Nucleus accumbens (tissue), 56 donors: ENCODE data around the gene ELP5.

Experiments
- DNase-seq, 56 donors: peaks; one replicate each; lab custom pipeline; 2025; lab: John Stamatoyannopoulos, UW

Gene ELP5

DNA sequence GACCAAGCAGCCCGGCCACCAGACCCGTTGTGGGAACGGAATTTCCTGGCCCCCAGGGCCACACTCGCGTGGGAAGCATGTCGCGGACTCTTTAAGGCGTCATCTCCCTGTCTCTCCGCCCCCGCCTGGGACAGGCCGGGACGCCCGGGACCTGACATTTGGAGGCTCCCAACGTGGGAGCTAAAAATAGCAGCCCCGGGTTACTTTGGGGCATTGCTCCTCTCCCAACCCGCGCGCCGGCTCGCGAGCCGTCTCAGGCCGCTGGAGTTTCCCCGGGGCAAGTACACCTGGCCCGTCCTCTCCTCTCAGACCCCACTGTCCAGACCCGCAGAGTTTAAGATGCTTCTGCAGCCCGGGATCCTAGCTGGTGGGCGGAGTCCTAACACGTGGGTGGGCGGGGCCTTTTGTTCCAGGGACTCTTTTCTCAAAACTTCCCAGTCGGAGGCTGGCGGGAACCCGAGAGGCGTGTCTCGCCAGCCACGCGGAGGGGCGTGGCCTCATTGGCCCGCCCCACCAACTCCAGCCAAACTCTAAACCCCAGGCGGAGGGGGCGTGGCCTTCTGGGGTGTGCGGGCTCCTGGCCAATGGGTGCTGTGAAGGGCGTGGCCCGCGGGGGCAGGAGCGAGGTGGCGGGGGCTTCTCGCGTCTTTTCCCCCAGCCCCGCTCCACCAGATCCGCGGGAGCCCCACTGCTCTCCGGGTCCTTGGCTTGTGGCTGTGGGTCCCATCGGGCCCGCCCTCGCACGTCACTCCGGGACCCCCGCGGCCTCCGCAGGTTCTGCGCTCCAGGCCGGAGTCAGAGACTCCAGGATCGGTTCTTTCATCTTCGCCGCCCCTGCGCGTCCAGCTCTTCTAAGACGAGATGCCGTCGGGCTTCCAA is 29.3 kb downstream of the ELP5 start, which contains the start of gene SLC2A4:
Gene SLC2A4 (plus strand): TSS at position 645 of the 879 bp plus-strand sequence. CDS start 217 bp downstream, at position 862.
- peak in 49 of 56 donors; percentile 16 to 91 (median 61) for DNase-seq

DNA sequence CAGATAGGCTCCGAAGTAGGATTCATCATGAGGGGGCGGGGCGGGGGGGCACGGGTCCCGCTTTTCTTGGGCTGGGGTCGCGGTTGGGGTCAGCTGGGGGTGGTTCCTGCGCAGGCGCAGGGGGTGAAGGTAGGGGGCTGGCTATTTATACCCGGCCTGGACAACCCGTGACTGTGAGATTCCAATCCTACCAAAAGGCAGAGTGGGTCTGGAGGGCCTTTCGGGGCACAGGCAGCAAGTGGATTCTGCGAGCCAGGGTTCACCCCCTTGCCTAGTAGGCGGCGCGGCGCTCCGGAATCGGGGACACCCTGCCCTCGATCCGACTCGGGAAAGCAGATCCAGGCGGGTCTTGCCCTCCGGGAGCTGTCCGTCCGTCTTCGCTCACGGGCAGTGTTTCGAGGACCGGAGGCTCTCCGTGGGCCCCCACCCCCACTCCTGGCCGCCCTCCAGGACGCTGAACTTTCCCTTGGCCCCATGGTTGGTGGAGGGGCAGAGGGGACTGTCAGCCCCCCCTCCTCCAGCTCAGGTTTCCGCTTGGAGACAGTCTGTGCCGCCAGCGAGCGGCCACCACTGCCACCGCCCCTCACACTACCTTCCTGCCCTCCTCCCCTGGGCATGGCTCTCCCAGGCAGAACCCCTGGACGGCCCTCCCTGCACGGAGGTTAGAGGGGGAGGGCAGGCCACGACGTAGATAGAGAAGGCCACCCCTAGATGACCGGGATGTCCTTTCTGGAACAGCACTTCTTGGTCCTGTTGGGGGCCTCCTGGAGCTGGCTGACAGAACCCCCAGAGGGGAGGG is 30.1 kb downstream of the ELP5 start:
- DNase-seq, result peak in 2 of 56 donors; percentile 15 to 40

DNA sequence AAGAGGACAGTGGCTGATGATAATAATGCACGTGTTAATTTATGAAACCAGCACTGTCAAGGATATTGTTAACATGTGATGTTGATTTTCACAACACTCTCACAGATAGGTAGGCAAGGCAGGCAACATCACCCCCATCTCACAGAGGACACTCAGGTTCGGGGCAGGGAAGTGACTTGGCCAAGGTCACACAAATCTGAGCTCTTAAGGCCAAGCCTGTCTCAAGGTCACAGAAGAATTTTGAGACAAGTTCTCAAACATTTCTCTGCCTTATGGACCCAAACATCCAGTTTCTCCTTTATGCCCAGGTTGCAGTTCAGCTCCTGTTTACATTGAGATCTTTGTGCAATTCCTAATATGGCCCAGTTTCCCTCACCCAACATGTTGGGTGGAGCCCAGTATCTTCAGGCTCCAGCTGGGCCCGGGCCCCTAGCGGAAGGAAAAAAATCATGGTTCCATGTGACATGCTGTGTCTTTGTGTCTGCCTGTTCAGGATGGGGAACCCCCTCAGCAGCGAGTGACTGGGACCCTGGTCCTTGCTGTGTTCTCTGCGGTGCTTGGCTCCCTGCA is 30.8 kb downstream of the ELP5 start:
- no peak for DNase-seq

DNA sequence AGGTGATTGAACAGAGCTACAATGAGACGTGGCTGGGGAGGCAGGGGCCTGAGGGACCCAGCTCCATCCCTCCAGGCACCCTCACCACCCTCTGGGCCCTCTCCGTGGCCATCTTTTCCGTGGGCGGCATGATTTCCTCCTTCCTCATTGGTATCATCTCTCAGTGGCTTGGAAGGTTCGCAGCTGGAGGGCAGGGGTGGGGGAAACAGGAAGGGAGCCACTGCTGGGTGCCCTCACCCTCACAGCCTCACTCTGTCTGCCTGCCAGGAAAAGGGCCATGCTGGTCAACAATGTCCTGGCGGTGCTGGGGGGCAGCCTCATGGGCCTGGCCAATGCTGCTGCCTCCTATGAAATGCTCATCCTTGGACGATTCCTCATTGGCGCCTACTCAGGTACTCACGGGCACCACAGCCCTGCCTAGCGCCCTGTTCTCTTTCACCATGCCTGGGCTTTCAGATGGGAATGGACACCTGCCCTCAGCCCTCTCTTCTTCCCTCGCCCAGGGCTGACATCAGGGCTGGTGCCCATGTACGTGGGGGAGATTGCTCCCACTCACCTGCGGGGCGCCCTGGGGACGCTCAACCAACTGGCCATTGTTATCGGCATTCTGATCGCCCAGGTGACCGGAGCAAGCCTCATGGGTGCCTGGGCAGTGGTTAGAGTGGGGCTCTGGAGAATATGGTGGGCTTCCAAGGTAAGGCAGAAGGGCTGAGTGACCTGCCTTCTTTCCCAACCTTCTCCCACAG is 31.6 kb downstream of the ELP5 start:
- DNase-seq, result no peak

DNA sequence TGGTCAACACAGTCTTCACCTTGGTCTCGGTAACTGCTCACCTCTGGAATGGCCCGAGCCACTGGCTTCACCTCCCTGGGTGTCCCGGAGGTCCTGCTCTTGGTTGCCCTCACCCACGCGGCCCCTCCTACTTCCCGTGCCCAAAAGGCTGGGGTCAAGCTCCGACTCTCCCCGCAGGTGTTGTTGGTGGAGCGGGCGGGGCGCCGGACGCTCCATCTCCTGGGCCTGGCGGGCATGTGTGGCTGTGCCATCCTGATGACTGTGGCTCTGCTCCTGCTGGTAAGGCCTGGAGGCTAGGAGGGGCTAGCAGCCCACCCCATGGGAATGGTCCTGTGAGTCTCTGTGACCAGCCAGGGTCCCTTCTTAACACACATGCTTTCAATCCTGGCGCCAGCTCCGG is 32.9 kb downstream of the ELP5 start:
- no peak for DNase-seq

DNA sequence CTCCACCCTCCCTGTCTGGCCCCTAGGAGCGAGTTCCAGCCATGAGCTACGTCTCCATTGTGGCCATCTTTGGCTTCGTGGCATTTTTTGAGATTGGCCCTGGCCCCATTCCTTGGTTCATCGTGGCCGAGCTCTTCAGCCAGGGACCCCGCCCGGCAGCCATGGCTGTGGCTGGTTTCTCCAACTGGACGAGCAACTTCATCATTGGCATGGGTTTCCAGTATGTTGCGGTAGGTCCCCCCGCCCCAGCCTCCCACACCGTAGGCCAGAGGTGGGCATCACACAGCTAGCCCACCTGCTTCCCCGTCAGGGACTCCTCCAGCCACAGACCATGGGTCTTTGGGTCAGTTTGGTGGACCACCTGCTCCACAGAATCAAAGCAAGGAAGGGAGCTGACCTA is 33.7 kb downstream of the ELP5 start:
- DNase-seq, result no peak

DNA sequence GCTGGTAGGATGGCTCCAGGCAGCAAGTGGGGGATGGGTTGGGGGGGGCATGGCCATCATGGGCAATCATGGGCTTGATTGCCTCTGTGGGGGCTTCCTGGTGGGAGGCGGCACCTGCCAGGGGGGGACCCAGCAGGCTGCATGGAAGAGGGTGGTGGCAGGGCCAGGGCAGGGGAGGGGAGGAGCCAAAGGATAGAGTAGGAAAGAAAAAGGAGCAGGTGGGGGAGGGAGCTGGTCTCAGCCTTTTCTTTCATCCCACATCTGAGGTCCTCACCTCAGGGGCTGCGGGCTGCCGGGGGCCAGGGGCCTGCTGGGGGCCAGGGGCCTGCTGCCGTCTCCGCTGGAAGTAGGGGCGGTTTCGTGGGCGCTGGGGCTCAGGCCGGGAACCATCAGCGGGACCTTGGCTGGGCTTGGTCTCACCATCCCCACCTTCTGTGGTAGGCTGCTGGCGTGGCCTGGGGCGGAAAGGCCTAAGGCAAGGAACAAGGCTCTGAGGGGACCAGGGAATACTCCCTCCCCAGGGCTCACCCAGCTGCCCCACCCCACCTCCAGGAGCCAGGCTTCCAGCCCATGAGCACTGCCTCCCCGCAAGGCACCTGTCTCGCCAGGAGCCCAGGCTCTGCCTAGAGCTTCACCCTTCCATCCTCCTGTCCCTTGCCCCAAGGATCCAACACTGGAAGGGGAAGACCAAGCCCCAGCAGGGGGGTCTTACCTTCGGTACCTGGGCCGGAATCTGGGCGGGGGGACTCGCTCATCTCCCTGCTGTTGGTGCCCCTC is 37.4 kb downstream of the ELP5 start:
- DNase-seq, result no peak

DNA sequence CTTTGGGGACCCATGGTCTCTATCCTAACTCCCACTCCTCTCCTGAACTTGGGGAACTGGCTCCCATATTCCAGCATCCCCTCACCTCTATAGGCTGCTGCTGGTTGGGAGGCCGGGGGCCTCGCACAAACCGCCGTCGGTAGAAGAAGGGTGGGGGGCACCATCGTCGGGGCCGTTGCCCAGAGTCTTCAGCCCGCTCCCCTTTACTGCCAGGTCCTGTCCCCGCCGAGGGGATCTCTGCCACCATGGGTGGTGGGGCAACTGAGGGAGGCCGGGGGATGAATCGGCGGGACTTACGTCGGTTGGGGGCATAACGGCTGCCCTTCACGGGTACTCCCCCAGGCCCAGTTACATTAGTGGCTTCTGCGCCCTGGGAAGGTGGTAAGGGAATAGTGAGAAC is 38.2 kb downstream of the ELP5 start:
- DNase-seq, result no peak

DNA sequence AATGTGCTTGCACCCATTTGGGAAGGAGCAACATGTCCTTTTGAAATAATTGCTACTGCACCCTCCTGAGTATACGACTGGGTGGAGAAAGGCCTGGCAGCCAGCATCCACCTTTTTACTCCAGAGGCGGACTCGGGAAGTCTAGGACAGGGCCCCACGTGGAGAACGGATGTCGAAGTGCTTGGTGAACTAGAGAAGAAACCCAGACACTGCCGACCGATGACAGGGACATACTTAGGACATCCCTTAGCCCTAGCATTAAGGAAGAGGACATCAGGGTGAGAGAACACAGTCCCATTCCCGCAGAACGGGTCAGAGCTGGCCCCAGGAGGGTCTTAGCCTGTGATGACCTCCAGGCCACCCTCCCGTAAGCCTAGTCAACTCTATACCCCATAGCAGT is 38.7 kb downstream of the ELP5 start:
- no peak for DNase-seq

DNA sequence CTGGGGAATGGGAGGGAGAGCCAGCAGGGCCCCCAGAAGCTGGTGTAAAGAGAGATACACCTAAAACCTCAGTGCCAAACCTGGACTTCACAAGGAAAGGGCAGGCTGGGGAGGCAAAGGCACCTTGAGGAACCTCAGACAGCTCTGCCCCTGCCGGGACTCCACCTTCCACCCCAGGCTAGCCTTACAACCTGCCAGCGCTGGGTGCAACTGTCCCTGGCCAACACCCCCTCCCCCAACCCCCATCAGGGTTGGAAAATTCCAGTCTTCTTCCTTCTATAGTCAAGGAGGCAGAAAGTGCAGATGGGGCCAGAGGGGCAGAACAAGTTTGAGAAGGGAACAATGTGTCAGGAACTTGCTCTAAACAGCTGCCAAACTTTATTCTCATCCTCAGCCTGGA is 40.2 kb downstream of the ELP5 start:
- DNase-seq, result no peak

DNA sequence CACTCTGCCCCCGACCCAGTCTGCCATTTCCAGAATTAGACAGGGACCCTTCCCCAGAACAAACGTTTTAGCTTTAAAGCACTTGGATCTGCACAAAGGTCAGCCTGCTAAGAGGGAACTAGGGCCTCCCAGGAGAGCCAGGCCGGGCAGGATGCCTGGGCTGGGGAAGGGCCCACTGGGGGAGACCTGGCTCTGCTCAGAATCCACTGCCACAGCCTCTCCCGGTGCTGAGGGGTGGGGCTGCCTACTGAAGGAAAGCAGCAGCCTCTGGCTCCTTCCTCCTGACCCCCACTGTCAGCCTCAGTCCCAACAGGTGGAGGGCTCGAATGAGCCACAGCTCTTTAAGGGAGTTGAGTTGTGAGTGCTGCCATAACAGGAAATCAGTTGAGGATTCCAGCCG is 40.7 kb downstream of the ELP5 start:
- peak in 3 of 56 donors; percentile 1 to 32 (median 20) for DNase-seq

DNA sequence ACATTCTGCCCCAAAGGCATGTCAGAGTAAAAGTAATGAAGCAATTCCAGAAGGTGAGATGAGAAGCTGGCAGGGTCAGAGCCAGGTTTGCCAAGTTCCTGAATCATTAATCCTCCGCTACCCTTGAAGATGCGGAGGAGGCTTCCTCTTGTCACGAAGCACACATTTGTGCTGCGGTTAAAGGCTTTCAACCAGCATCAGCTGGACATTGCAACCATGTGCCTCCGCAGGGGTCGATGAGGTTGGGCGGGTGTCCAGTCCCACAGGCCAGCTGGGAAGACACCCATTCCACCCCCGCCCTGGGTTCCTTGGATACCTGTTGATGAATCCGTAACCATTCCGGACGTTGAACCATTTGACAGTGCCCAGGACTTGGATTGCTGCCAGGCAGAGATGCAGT is 41.1 kb downstream of the ELP5 start:
- no peak for DNase-seq

DNA sequence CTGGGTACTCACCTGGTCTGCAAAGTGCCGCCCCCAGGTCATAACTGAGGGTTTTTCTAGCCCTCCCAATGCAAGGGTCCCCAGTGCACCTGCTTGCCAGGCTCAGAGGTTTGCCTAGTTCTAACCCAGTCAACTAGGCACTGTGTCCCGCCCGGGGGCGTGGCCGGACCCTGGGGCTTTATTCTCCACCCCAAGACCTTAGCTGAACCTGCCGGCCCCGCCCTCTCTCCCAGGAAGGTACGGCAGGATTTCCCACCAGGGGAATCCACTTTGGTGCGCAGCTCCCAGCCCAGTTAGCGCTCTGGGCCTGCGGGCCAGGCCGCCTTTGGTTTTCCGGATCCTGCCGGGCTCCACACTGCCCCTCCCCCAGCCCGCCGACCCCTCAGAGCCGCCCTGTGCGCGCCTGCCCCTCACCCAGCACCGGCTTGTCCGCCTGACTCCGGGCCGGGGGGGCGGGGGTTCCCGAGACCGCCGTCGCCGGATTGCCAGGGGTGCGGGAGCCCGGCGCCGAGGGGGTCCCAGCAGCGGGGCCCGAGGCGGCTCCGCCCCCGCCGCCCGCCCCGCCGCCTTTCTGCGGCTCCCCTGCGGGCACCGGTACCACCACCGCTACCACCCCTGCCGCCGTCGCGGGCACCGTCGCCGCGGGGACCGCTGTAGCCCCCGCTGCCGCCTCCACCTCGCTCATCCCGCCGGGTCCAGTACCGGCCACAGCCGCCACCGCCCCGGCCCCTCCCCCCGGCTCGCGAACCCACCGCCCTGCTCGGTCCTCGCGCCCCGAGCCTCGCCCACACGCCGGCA is 42.0 kb downstream of the ELP5 start:
- DNase-seq, result peak in 1 of 56 donors; percentile 5

DNA sequence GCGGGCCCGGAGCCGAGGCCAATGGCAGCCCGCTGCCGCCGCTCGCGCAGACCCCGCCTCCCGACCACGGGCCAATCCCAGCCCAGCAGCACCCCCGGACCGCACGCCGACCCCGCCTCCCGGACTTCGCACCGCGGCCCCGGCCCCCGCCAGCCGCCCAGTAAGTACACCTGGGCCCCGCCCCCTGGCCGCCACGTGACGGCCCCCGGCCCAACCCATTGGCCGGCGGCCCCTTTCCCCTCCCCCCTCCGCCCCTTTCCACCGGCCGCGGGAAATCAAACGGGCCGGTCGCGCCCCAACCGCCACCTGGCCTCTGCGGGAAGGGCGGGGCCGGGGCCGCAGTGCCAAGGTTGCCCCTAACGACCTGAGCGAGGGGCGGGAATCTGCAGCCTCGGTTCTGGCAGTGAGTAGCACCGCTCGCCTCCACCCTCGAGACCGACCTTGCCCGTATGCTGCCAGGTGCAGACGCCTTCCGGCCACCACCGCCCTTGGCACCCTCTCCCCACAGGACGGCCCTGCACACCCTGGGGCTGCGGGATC is 42.7 kb downstream of the ELP5 start, which contains the start of gene YBX2:
Gene YBX2 (minus strand): TSS at position 26 of the 540 bp plus-strand sequence. CDS start 139 bp downstream, outside the sequence.
- peak in 5 of 56 donors; percentile 13 to 52 (median 18) for DNase-seq

DNA sequence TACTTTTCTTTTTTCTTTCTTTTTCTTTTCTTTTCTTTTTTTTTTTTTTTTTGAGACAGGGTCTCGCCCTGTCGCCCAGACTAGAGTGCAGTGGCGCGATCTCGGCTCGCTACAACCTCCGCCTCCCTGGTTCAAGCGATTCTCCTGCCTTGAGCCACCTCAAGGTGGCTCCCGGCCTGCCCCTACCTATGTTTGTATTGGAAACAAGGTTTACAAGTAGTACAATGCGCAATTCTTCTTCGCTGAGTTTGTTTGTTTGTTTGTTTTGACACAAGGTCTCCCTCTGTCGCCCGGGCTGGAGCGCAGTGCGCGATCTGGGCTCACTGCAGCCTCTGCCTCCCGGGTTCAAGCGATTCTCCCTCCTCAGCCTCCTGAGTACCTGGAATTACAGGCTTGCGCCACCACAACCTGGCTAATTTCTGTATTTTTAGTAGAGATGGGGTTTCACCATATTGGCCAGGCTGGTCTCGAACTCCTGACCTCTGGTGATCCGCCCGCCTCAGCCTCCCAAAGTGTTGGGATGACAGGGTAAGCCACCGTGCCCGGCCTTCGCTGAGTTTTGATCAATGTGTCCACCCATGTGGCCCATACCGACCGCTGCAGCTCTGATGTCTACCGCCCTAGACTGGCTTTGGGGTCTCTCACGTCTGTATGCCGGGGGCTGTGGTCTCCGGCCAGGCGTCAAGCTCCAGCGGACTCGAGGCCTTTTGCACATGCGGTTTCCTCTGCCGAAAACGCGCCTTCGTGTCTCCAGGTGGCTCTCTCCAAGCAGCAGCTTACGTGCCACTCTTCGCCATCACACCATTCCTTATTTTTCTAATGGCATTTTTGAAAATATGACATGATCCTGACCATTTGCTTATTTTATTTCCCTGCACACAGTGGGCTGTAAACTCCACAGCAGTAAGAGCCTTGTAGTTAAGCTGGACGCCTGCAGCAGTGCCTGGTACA is 43.5 kb downstream of the ELP5 start:
- DNase-seq, result no peak

DNA sequence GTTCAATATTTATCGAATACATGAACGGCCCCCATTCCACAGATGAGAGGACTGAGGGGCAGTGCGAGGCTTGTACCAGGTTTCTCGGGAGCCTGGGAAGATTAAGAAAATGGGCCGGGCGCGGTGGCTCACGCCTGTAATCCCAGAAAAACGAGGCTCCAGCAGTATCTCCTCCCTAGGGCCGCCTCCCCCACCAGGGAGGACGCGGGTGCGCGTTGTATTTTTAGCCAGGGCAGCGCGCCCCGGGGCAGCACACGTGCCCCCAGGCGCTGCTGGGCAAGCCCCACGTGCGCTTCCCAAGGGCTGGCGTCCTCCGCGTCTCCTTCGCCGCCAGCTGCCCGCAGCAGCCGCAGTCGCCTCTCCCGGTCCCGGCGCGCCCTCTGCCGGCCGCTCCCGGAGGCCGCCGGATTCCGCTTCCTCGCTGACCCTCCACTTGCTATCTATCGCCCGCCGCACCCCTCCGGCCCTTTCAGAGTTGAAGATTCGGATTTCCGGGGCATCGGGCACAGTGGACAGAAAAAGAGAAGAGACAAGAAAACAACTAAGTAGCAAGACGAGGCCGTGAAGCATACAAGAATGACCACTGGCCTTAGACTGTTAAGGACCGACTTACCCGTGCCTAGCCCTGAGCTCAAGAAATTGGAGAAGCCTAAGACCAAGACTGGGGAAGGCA is 44.3 kb downstream of the ELP5 start:
- DNase-seq, result peak in 45 of 56 donors; percentile 20 to 84 (median 58)

DNA sequence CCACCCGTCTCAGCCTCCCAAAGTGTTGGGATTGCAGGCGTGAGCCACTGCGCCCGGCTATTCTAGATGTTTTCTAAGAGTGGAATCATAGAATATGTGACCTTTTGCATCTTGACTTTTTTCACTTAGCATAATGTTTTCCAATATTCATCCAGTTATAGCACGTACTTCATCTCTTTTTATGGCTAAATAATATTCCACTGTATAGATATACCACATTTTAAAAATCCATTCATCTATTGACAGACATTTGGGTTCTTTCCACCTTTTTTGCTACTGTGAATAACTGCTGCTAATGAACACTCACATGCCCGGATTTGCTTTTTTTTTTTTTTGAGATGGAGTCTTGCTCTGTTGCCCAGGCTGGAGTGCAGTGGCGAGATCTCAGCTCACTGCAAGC is 52.2 kb downstream of the ELP5 start:
- no peak for DNase-seq
